OCI-LY1 (cell line): ENCODE data around the gene CNPY4.
A peak's percentile ranks its signal among the peaks of the same experiment; 100 is the strongest.

ENCODE experiments used
- H2AFZ ChIP-seq: fragments of 200-600 bp; sonication (generic), shearing (Covaris generic); 2 replicates; pipeline ENCODE4 v1.6.0; 2014; ENCODE audit warnings: antibody characterized with exemption, mild to moderate bottlenecking, low read length
- H3F3A ChIP-seq: fragments of 200-600 bp; sonication (generic), shearing (Covaris generic); 2 replicates; pipeline ENCODE4 v1.6.0; 2014; ENCODE audit warnings: mild to moderate bottlenecking, antibody characterized with exemption, low read length, moderate library complexity; ENCODE audit not compliant: insufficient read depth
- H3K27ac ChIP-seq: fragments of 200-600 bp; sonication (generic); 2 replicates; pipeline ENCODE4 v1.5.1; 2014; ENCODE audit warnings: low read length, mixed run types, mild to moderate bottlenecking, low read depth; ENCODE audit not compliant: poor library complexity, severe bottlenecking
- H3K27me3 ChIP-seq: fragments of 200-600 bp; sonication (generic); 2 replicates; pipeline ENCODE4 v1.6.0; 2014; ENCODE audit warnings: antibody characterized with exemption, mild to moderate bottlenecking, low read length, moderate library complexity; ENCODE audit not compliant: insufficient read depth
- H3K36me3 ChIP-seq: fragments of 200-600 bp; sonication (generic); 2 replicates; pipeline ENCODE4 v1.6.1; 2014; ENCODE audit warnings: mild to moderate bottlenecking, antibody characterized with exemption, low read length, moderate library complexity, mixed read lengths; ENCODE audit not compliant: insufficient read depth
- H3K4me1 ChIP-seq: fragments of 200-600 bp; sonication (generic); 2 replicates; pipeline ENCODE4 v1.5.1; 2014; ENCODE audit warnings: mild to moderate bottlenecking, low read length, moderate library complexity; ENCODE audit not compliant: insufficient read depth, severe bottlenecking
- H3K4me2 ChIP-seq: fragments of 200-600 bp; sonication (generic), shearing (Covaris generic); 2 replicates; pipeline ENCODE4 v1.6.1; 2014; ENCODE audit warnings: low read length
- H3K4me3 ChIP-seq: fragments of 200-600 bp; sonication (generic); 2 replicates; pipeline ENCODE4 v1.5.1; 2014; ENCODE audit warnings: low read length, low read depth, mild to moderate bottlenecking, mixed read lengths; ENCODE audit not compliant: poor library complexity, severe bottlenecking
- H3K79me2 ChIP-seq: fragments of 200-600 bp; shearing (Covaris generic); 2 replicates; pipeline ENCODE4 v1.6.1; 2016; ENCODE audit warnings: mixed run types, low read length, mixed read lengths; ENCODE audit not compliant: insufficient read depth
- H3K9ac ChIP-seq: fragments of 200-600 bp; sonication (generic), shearing (Covaris generic); 2 replicates; pipeline ENCODE4 v1.6.1; 2014; ENCODE audit warnings: mild to moderate bottlenecking, low read length, mixed read lengths
- H3K9me2 ChIP-seq: fragments of 200-600 bp; sonication (generic), shearing (Covaris generic); 2 replicates; pipeline ENCODE4 v1.6.1; 2014; ENCODE audit warnings: low read depth, mild to moderate bottlenecking, low read length, mixed read lengths
- H3K9me3 ChIP-seq: fragments of 200-600 bp; shearing (Covaris generic); 2 replicates; pipeline ENCODE4 v1.6.1; 2014; ENCODE audit warnings: low read length, mixed read lengths
- H4K20me1 ChIP-seq: fragments of 200-600 bp; sonication (generic), shearing (Covaris generic); 2 replicates; pipeline ENCODE4 v1.6.0; 2016; ENCODE audit warnings: mild to moderate bottlenecking, low read length; ENCODE audit not compliant: insufficient read depth
- EZH2 ChIP-seq: fragments of 200-600 bp; sonication (generic), shearing (Covaris generic); IDR thresholded peaks from 2 replicates; pipeline ENCODE4 v1.8.0; 2017; ENCODE audit warnings: borderline replicate concordance, mixed run types, mild to moderate bottlenecking, antibody characterized with exemption, low read length, moderate library complexity, mixed read lengths
- TF ChIP-seq, protein P1 (sequence below): fragments of 200-600 bp; sonication (generic), shearing (Covaris generic); IDR thresholded peaks from 2 replicates; pipeline ENCODE4 v1.5.1; 2017; ENCODE audit warnings: mild to moderate bottlenecking, antibody characterized with exemption, low read length, moderate library complexity, mixed read lengths

CNPY4 gene

DNA sequence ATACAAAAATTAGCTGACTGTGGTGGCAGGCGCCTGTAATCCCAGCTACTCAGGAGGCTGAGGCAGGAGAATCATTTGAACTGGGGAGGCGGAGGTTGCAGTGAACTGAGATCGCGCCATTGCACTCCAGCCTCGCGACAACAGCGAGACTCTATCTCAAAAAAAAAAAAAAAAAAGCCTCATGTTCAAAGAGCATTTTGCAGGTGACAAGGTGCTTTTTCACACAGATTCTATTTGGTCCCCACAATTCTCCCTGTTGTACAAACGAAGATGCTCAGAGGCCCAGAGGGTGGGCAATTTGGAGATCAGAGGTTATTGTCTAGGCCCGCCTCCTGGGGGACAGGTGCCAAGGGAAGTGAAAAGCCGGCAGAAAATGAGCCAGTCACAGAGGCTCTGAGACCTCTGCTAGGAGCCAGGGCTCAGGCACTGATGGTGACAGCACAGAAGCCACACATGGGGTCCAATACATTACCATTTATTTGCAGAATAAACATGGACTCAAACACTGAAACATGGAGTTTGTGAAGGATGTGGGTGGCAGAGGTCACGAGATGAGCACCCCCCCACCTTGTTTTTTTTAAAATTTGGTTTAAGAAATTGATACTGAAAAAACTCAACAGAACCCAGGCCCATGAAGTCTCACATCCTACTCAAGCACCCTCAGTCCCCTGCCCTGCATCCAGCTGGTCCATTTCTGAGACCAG lies 49.9 kb downstream of the CNPY4 start:
- no peak for TF ChIP-seq EZH2
- TF ChIP-seq, protein P1, sequence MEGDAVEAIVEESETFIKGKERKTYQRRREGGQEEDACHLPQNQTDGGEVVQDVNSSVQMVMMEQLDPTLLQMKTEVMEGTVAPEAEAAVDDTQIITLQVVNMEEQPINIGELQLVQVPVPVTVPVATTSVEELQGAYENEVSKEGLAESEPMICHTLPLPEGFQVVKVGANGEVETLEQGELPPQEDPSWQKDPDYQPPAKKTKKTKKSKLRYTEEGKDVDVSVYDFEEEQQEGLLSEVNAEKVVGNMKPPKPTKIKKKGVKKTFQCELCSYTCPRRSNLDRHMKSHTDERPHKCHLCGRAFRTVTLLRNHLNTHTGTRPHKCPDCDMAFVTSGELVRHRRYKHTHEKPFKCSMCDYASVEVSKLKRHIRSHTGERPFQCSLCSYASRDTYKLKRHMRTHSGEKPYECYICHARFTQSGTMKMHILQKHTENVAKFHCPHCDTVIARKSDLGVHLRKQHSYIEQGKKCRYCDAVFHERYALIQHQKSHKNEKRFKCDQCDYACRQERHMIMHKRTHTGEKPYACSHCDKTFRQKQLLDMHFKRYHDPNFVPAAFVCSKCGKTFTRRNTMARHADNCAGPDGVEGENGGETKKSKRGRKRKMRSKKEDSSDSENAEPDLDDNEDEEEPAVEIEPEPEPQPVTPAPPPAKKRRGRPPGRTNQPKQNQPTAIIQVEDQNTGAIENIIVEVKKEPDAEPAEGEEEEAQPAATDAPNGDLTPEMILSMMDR: no peak
- H3F3A ChIP-seq: no peaks in the 10 kb centered on the region; the same call in 1 of the 2 replicates
- no peaks in the 10 kb centered on the region for H3K79me2 ChIP-seq
- H4K20me1 ChIP-seq: no peaks in the 10 kb centered on the region
- H2AFZ ChIP-seq: no peak overlapping the region
- peaks cover 30% of the 10 kb centered on the region for H3K27me3 ChIP-seq
- H3K36me3 ChIP-seq: no peaks in the 10 kb centered on the region; the same call in 1 of the 2 replicates
- no peak overlapping the region for H3K4me2 ChIP-seq
- H3K27ac ChIP-seq: no peak overlapping the region
- H3K9me3 ChIP-seq: no peaks in the 10 kb centered on the region
- no peaks in the 10 kb centered on the region for H3K9me2 ChIP-seq
- H3K4me1 ChIP-seq: peaks cover 24% of the 10 kb centered on the region
- H3K9ac ChIP-seq: no peak overlapping the region
- H3K4me3 ChIP-seq: no peak overlapping the region

DNA sequence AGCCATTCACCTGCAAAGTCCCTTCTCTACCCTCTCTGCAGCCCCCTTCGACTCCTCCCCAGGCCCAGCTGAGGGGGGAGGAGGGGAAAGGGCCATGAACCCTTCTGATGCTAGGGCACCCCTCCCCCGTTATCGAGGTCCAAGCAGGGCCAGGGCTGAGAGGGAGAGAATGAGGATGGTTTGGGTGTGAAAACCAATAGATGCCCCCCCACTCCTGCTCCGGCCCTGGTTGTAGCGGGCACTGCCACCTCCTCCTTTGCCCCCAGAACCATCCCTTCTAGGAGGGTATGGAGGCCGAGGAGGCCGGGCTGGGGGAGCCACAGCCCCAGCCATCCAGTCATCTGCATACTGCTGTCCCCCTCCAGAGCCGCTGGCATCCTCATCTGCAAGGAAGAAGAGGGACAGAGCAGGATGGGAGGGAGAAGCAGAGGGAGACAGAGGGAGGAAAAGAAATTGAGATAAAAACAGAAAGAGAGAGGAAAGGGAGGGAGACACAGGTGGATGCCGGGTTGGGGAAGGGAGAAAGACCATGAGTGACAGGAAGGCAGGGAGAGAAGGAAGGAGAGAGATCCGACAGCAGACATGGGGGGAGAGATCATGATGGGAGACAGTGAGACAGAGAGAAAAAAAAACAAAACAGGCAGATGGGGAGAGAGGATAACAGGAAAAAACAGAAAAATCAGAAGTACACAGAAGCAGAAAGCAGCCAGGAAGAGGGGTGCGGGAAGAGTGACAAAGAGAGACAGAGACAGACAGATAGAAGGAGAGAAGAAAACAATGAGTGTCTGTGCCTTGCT lies 50.9 kb downstream of the CNPY4 start:
- Histone ChIP-seq H3K79me2 (no peaks in the 10 kb centered on the region), H3K4me2 (peak overlapping the region; percentile 76; the same call in 1 of the 2 replicates), H3F3A (no peaks in the 10 kb centered on the region; the same call in 1 of the 2 replicates), H4K20me1 (no peaks in the 10 kb centered on the region), H3K27me3 (peaks cover 30% of the 10 kb centered on the region), H3K9me2 (no peaks in the 10 kb centered on the region), H3K27ac (no peak overlapping the region), H3K4me1 (peaks cover 24% of the 10 kb centered on the region), H3K9me3 (no peaks in the 10 kb centered on the region), H2AFZ (no peak overlapping the region), H3K4me3 (no peak overlapping the region), H3K9ac (no peak overlapping the region), H3K36me3 (no peaks in the 10 kb centered on the region; the same call in 1 of the 2 replicates)
- TF ChIP-seq EZH2: no peak
- TF ChIP-seq, protein P1: no peak

DNA sequence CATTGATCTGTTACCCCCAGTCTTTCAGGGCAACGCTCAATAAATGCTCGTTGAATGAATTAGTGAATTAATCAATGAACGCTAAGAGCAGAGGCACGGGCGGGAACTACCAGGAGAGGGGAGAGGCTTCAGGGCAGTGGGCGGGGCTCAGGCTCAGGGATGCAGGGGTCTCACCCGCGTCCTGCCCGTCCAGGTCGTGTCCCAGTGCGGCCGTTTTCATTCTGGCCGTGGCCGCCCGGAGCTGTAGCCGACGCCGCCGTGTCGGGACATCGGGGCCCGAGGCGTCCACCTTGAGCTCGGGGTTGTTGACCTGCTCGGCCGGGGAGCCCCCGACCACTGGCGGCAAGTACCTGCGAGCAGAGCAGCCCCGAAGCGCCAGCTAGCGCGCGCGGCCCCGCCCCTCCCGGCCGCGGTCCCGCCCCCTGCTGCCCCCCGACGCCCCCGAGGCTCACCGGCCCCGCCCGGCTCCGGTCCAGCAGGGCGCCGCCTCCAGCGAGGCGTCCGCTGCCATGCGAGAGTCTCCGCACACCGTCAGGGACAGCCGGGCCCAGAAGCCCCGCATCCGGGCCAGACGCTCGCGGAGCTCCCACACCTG lies 51.8 kb downstream of the CNPY4 start:
- peak overlapping the region; percentile 21; the same call in 1 of the 2 replicates for H3K9ac ChIP-seq
- TF ChIP-seq, protein P1: no peak
- TF ChIP-seq EZH2: no peak
- no peaks in the 10 kb centered on the region for H3K9me2 ChIP-seq
- peak overlapping the region; percentile 57 for H3K4me3 ChIP-seq
- peaks cover 25% of the 10 kb centered on the region for H3K27me3 ChIP-seq
- H2AFZ ChIP-seq: no peak overlapping the region
- H3K36me3 ChIP-seq: no peaks in the 10 kb centered on the region; the same call in 1 of the 2 replicates
- H4K20me1 ChIP-seq: no peaks in the 10 kb centered on the region
- no peaks in the 10 kb centered on the region; the same call in 1 of the 2 replicates for H3F3A ChIP-seq
- H3K79me2 ChIP-seq: no peaks in the 10 kb centered on the region
- H3K4me1 ChIP-seq: peaks cover 28% of the 10 kb centered on the region
- peak overlapping the region; percentile 76 for H3K4me2 ChIP-seq
- H3K9me3 ChIP-seq: no peaks in the 10 kb centered on the region
- no peak overlapping the region for H3K27ac ChIP-seq
